ENCODE measurements around the gene LGI4.

GRCh38 chr19:35084509-35084762, 50.4 kb downstream of the LGI4 start:
- TF ChIP-seq CTCF (conservative IDR thresholded peaks at IDR 0.05; ENCODE audit: low read length) (no peak), EZH2phosphoT487 (IDR thresholded peaks at IDR 0.05; ENCODE audit: borderline replicate concordance) (no peak)
